HG02571 (cell line): ENCODE measurements around the gene THSD4.

Experiments
- ATAC-seq: cut with Tn5 transposase; IDR thresholded peaks from one replicate; pipeline ENCODE4 v1.9.1; 2021; ENCODE audit warnings: mild to moderate bottlenecking, moderate library complexity; ENCODE audit not compliant: unreplicated experiment

Gene THSD4

GRCh38 chr15:71782422-71783165, 667.3 kb downstream of the THSD4 start:
- ATAC-seq: no peak

DNA sequence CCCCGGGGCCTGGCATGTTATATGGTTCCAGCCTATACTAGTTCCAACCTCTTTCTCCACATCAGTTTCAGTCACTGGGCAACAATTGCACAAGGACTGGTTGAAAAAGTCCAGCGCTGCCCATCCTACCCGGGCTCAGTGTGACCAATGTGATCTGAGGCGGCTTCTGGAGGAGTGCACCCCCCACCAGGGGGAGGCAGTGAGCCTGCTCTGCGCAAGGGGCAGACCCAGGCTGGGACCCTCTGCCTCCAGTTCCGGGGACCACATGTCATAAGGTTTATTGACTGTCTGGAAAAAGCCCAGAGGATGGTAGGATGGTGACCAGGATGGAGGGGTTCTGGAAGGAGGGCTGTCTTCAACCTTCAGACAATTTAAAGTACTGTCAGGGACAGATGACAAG, 669.4 kb downstream of the THSD4 start:
- ATAC-seq: no peak

DNA sequence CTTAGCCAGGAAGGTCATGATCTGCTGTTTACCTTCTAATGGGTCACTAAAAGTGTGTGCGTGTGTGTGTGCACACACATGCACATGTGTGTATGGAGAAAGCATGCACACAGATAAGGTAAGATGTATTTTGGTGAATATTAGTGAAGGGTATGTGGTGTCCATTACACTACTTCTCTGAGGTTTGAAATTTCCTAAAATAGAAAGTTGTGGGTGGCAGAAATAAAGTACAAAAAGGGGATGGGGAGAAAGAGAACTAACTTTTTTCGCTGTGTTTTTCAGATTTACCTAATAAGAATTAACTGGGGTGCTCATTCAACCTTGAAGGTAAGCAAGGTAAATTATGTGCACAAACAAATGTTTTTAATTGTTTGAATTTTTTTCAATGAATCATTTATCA, 670.7 kb downstream of the THSD4 start:
- no peak for ATAC-seq

DNA sequence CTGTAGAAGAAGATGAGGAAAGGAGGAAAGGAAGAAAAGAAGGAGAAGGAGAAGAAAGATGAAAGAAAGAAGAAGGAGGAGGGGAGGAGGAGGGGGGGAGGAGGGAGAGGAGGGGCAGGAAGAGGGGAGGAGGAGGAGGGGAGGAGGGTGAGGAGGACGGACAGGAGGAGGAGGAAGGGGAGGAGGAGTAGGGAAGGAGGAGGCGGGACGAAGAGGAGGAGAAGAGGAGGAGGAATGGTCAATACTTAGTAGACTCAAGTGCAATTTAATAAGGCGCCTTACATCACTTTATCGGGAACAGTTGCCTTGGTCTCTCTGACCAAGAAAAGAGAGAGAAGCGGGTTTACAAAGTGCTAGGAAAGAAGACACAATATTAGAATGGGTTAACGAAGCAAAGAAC, 671.4 kb downstream of the THSD4 start:
- no peak for ATAC-seq

- no peak for ATAC-seq
These were observed 673.6 kb downstream of the THSD4 start for GRCh38 chr15:71788646-71789579.

- no peak for ATAC-seq
These were observed 674.3 kb downstream of the THSD4 start for GRCh38 chr15:71789616-71790015.

DNA sequence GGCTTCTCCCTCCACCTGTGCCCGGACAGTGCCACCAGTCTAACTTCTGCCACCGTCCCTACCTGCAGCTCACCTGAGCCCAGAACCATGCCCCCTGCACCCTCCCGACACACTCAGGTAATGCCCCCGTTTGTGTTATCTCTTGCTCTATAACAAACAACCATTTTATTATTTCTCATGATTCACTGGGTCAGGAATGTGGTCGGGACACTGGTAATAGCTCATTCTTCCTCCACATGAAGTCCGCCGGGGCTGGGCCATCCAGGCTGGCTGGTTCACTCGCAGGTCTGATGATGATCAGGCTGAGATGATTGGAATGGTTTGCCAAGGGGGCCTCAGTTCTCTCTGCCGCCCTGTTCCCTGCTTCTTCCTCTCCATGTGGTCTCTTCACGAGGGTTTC, 674.8 kb downstream of the THSD4 start:
- no peak for ATAC-seq

- no peak for ATAC-seq
These were observed 676.7 kb downstream of the THSD4 start for GRCh38 chr15:71791975-71792374.

GRCh38 chr15:71792521-71792920, 677.2 kb downstream of the THSD4 start:
- ATAC-seq: no peak

DNA sequence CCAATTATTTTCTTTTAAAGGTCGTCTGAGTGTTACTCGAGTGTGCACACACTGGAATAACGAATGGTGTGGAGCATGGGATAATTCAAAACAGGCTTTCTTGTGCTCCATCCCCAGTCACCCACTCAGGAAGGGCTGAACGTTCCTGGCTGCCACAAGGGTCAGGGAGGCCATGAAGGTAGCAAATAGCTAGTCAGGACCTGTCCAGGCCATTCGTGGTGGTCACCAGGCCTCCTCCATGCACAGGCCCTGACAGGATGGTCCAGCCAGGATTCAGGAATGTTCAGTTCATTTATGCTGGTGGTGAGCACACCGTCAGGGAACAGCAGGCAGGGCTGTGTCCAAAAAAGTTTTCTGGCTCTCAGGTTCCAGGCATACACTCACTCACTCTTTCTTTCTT, 683.4 kb downstream of the THSD4 start:
- ATAC-seq: no peak

DNA sequence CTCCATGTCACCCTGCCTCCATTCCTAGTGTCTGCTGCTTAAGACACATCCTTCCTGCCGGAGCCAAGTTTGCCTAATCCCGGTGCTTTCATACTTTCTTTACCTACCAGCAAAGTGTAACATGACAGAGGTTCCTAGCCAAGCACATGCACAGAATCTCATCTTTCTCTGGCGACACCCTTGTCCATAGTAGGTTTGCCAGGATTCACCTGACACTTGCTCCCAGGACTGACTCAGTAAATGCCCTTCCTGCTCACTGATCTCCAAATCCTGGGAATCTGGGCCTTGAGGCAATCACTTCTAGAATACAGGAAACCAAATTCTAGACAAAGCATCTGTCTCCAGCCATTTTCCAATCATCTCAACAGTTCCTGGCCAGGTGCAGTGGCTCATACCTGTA, 684.9 kb downstream of the THSD4 start:
- ATAC-seq: no peak

- no peak for ATAC-seq
These were observed 685.8 kb downstream of the THSD4 start for GRCh38 chr15:71800835-71801745.

GRCh38 chr15:71801935-71802655, 686.8 kb downstream of the THSD4 start:
- no peak for ATAC-seq

- no peak for ATAC-seq
These were observed 687.5 kb downstream of the THSD4 start for GRCh38 chr15:71802770-71803169.

DNA sequence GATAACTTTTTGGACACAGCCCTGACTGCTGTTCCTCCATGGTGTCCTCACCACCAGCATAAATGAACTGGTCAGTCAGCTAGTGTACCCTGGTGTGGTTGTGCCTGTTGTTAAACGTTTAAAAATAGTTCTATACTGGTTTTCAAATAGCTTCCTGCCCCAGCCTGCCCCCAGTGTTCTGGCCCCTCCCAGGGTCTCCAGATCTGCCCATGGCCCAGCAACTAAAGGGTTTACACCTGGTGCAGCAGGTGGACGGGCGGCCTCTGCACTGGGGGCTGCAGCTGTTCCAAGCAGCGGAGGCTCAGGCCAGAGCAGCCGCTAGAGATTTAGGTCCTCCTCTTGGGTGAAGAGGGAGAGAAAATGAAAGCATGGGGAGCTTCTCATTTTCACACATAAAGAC, 689.0 kb downstream of the THSD4 start:
- ATAC-seq: no peak

DNA sequence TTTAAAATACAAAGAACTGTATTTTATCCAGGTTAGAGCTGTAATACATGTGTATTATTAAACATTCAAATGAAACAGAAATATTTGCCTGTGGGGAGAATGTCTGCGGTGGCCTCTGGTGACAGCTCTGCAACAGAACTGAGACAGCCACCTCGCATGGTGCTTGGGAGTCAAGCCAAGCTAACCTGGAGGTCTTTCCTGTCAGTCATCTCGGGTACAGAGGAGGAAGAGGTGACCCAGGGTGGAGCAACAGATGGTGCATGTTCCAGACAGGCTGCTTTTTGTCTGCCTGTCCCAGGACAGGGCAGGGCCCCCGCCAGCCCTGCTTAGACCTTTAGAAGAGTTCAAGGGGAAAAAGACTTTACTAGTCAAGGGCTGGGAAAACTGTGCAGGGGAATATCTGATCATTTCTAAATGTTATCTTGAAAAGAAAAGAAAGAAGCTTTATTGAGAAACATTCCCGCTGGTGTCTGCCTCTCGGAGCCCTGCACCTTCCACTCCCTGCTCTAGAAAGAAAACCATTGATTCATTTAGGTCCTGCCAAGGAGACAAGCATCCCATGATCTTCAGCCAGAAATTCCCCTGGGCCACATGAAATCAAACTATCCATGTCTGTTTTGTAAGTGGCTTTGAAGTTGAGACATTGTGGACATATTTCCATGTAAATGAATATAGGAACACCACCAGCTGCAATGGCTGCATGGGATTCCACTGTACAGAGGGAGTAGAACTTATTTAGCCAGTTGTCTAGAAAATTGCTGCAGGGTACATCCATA, 689.6 kb downstream of the THSD4 start:
- no peak for ATAC-seq

DNA sequence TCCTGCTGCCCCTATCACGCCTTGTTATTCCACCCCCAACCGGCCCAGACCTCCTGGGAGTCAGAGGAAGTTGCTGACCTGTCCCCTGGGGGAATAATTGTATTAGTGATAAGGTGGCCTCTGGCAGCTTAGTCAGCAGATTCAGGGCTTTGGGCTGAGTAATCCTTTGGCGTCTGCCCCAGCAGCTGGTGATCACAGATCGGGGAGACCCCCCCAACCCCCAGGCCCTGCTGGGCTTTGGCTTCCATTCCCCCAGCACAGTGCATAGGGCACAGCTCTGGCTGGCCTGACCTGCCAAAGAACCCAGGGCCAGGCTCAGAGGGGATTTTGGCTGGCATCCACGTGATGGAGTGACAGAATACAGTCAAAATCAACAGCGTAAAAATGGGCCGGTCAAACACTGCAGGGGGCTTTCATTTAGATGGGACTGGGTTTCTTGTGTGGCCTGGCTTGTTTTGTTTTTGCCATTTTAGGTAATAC, 691.2 kb downstream of the THSD4 start:
- no peak for ATAC-seq

DNA sequence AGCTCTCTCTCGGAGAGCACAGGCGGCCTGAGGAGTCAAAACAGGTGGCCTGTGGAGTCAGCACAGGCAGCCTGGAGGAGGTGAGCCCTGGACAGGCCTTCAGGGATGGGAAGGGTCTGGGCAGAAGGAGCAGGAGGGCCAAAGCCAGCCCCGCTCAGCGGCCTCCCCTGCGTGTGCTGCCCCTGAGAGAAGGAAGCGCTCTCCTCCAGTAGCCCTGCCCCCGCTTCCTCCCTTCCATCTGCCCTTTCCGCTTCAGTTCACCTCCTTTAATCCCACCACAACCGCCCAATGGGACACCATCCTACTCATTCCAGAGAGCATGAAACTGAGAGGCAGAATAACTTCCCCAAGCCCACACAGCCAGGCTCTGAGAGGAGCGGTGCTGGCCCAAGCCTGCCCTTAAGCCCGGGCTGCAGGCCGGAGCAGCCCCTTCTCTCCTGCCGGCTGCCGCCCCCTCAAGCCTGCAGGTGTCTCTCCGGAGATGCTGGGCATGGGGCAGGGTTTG, 691.9 kb downstream of the THSD4 start:
- no peak for ATAC-seq

- ATAC-seq: no peak
These were observed 692.4 kb downstream of the THSD4 start for GRCh38 chr15:71807691-71808091.
